Neural crest cell (in vitro differentiated cells): ENCODE measurements around the gene TBC1D24. TPM values are rescaled to one million over a fixed set of nuclear protein-coding genes. Genes with fewer than 3 reads are reported as not detected.
A peak's percentile ranks its signal among the peaks of the same experiment; 100 is the strongest.

Experiments
- DNase-seq: peaks from one replicate; pipeline ENCODE4 v3.0.0; 2021; ENCODE audit warnings: low read depth, mixed read lengths, low spot score
- H3K27ac Mint-ChIP-seq: one replicate; pipeline ENCODE4 v1.8.0; 2021; ENCODE audit warnings: mild to moderate bottlenecking, mixed read lengths; ENCODE audit not compliant: unreplicated experiment
- H3K27me3 Mint-ChIP-seq: 2 replicates; pipeline ENCODE4 v1.8.0; 2021; ENCODE audit warnings: low read depth, mild to moderate bottlenecking, mixed read lengths
- H3K36me3 Mint-ChIP-seq: 2 replicates; pipeline ENCODE4 v1.8.0; 2021; ENCODE audit warnings: low read depth, mild to moderate bottlenecking, mixed read lengths
- H3K4me1 Mint-ChIP-seq: 2 replicates; pipeline ENCODE4 v1.8.0; 2021; ENCODE audit warnings: mixed read lengths
- H3K4me3 Mint-ChIP-seq: one replicate; pipeline ENCODE4 v1.8.0; 2021; ENCODE audit warnings: mild to moderate bottlenecking, mixed read lengths
- H3K9me3 Mint-ChIP-seq: 2 replicates; pipeline ENCODE4 v1.8.0; 2021; ENCODE audit warnings: mixed read lengths
- CTCF ChIP-seq: fragments of 200-600 bp; sonication (generic); conservative IDR thresholded peaks from 2 replicates; pipeline ENCODE4 v1.5.0; 2021; ENCODE audit warnings: antibody characterized with exemption, mild to moderate bottlenecking
- total RNA-seq: library from RNA; stranded (reverse); gene quantifications from 2 replicates; pipeline ENCODE4 v1.2.1, GENCODE V29; 2021

The TBC1D24 gene
- total RNA-seq, 1 donor from 2014 or later = 30.0 TPM

- DNase-seq = peak; percentile 84
- Mint-ChIP-seq H3K36me3 (no peaks in the 10 kb centered on the region), H3K4me3 (peak within 1 kb of the TSS; percentile 96), H3K27me3 (no peaks in the 10 kb centered on the region), H3K9me3 (no peaks in the 10 kb centered on the region), H3K4me1 (peaks cover 48% of the 10 kb centered on the region), H3K27ac (peak within 1 kb of the TSS; percentile 98)
- no peak for TF ChIP-seq CTCF
Measured at GRCh38 chr16:2513405-2514332, 38.7 kb downstream of the TBC1D24 start, which contains the start of gene ATP6V0C. ATP6V0C (plus strand) TSS chr16:2513952; CDS start chr16:2514104, 152 bp downstream.

DNA sequence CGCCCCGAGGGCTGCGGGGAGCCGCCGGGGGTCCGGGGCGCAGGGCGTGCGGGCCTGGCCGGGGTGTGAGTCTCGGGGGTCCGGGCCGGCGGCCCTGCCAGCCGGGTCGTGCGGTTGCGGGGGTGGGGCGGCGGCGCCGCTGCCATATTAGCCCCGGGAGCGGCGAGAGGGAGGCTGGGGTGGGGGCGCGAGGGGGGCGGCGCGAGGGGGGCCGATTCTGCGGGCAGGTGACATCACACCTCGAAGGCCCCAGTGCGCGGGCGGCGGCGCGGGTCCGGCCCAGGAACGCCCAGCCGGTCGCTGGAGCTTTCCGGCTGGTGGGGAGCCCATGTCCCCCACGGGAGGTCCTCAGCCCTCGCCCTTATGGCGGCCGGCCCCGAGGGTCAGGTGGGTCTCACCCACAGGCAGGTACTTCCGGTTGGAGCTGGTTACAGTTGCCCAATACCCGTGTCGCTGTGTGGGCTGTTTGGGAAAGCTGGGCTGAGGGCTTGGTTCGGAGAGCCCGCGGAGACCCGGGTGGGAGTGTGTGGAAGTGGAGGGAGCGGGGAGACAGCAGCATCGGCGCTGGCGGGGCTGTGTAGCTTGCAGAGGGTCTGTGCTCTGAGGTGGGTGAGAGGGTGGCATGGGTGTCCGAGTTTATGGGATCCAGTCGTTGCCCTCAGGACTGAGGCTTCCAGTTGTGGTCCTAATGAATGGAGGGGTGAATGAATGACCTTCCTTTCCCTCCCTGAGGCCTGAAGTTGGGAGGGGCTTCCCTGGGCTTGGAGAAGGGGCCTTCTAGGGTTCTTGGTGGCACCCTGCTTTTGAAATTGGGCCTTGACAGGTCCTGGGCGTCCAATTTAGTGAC lies 39.6 kb downstream of the TBC1D24 start:
- DNase-seq = no peak
- peaks cover 53% of the 10 kb centered on the region for H3K4me1 Mint-ChIP-seq
- H3K36me3 Mint-ChIP-seq = no peaks in the 10 kb centered on the region
- no peaks in the 10 kb centered on the region for H3K9me3 Mint-ChIP-seq
- no peak for TF ChIP-seq CTCF
- H3K27me3 Mint-ChIP-seq = peaks cover 1% of the 10 kb centered on the region
- peak overlapping the region; percentile 96 for H3K4me3 Mint-ChIP-seq
- peak overlapping the region; percentile 90 for H3K27ac Mint-ChIP-seq

DNA sequence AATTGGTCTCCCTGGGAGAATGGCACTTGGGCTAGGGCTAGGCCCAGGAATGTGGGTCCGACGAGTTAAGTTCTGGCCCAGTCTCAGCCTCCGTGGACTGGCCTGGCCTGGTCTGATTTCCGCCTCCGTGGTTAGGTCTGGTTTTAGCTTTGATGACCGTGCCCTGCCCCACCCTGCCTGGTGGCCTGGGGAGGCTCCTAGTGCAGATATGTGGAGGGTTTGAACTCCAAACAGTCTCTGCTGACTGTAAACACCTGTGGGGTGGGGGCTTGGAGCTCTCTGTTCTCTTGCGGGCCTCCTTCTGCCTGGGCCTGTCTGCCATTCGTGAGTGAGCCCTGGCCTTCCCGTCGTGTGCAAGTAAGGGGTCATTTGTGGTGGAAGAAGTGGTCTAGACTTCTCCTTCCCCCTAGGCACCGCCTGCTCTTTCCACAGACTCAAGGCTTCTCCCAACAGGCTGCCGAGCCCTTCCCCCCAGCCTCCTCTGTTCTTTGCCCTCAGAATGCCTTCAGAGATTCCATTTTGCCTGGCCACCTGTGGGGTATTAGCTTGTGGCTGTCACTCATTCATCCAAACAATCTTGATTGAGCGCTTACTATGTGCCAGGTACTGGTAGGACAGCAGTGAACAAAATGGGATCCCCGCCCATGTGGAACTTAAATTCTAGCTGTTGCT lies 40.4 kb downstream of the TBC1D24 start:
- DNase-seq = no peak
- peaks cover 58% of the 10 kb centered on the region for H3K4me1 Mint-ChIP-seq
- H3K36me3 Mint-ChIP-seq = no peaks in the 10 kb centered on the region
- H3K9me3 Mint-ChIP-seq = no peaks in the 10 kb centered on the region
- TF ChIP-seq CTCF = no peak
- H3K27me3 Mint-ChIP-seq = peaks cover 3% of the 10 kb centered on the region
- H3K27ac Mint-ChIP-seq = peak overlapping the region; percentile 90
- peak overlapping the region; percentile 96 for H3K4me3 Mint-ChIP-seq

DNA sequence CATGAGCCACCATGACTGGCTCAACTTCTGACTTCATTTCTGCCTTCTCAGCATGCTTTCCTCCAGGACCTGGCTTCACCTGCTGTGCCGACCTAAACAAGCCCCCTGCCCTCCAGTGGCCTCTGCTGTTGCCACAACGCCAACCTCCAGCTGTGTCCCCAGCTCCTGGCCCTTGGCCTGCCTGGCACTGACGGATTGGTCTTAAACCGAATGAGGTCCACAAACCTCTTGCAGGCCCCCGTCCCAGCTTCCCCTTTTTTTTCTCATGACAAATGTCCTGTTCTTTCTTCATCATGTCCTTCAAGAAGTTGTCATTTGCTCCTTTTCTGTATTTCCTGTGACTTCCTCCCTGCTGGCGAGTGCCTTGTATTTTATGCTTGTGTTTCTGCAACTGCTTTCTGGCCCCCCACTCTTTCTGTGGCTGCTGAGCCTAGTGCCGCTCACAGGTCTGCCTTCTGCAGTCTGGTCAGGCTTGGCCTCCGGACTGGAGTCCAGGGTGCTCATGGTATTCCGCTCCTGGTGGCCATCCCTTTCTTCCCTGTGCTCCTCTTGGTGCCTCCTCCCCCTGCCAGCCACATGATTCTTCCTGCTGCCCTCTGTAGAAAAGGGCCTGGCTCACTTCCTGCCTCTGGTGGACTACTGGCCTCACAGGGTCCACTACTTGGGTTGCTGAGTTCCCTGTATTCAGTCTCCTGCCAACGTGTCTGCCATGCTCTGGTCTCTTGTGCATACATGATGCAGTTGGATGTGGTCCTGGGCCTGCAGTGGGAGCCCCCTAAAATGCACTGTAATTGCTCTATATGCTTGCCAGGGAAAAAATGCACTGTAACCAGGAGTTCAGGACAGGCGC lies 41.7 kb downstream of the TBC1D24 start:
- Mint-ChIP-seq H3K4me3 (peak overlapping the region; percentile 96), H3K4me1 (peaks cover 59% of the 10 kb centered on the region), H3K27ac (peak overlapping the region; percentile 81), H3K36me3 (no peaks in the 10 kb centered on the region), H3K27me3 (peaks cover 7% of the 10 kb centered on the region), H3K9me3 (no peaks in the 10 kb centered on the region)
- DNase-seq = no peak
- TF ChIP-seq CTCF = no peak
